ENCODE measurements around the gene KCNQ5. TPM values are rescaled to one million over a fixed set of nuclear protein-coding genes. Genes with fewer than 3 reads are reported as not detected.

The KCNQ5 gene
- total RNA-seq, 1 experiment from 2014 or later = 0.07 TPM

GRCh38 chr6:73042892-73043291, 421.0 kb downstream of the KCNQ5 start:
- H3T11ph ChIP-seq (ENCODE audit: low read length) = no peak overlapping the region
- no peak overlapping the region for H4K8ac ChIP-seq (replicated peaks; ENCODE audit: insufficient read length, low read depth, low read length)
- no peak overlapping the region for H3K4me2 ChIP-seq (ENCODE audit: insufficient read depth, insufficient read length, low read length)
- H3K27ac ChIP-seq (ENCODE audit: insufficient read length, low read depth, low read length) = no peak overlapping the region
- no peaks in the 10 kb centered on the region for H3K79me1 ChIP-seq (ENCODE audit: insufficient read depth, low read depth, low read length, poor library complexity, severe bottlenecking)
- no peak overlapping the region for H2AK5ac ChIP-seq (ENCODE audit: insufficient read length, low read length)
- DNase-seq = no peak
- Mint-ChIP-seq H3K4me1 (no peaks in the 10 kb centered on the region), H3K9me3 (peaks cover 0 to 8% of the 10 kb centered on the region in 2 experiments; a peak in 1 of 5 replicates), H3K36me3 (ENCODE audit: insufficient read depth in 1 of 3, low read depth in 3 of 3) (0 out of 7 replicates have a peak, but pooled peaks cover 0 to 6% (median 0%) of the 10 kb centered on the region in 3 experiments), H3K27ac (no peak overlapping the region), H3K27me3 (ENCODE audit: low read depth) (no peaks in the 10 kb centered on the region), H3K4me3 (no peak overlapping the region)
- no peak overlapping the region for H3K23ac ChIP-seq (ENCODE audit: insufficient read length, low read depth, low read length)
- WGBS (ENCODE audit: extremely low coverage, insufficient read length, low lambda C conversion rate) = no CpG with 5 or more reads among the region's 1 CpG
- H3K14ac ChIP-seq (ENCODE audit: insufficient read depth, low read length) = no peak overlapping the region
- H3K4me1 ChIP-seq (ENCODE audit: insufficient read depth, low read length) = no peaks in the 10 kb centered on the region
- no peak overlapping the region for H4K91ac ChIP-seq (ENCODE audit: insufficient read length, low read depth, low read length)
- no peak overlapping the region for H2BK20ac ChIP-seq (ENCODE audit: low read depth, low read length, poor library complexity, severe bottlenecking)
- H4K5ac ChIP-seq (ENCODE audit: insufficient read length, low read depth, low read length) = no peak overlapping the region
- H3K18ac ChIP-seq (ENCODE audit: insufficient read length, low read depth, low read length) = no peak overlapping the region
- no peaks in the 10 kb centered on the region for H3K79me2 ChIP-seq (ENCODE audit: insufficient read depth, low read length)
- no peaks in the 10 kb centered on the region for H3K9me3 ChIP-seq (ENCODE audit: control insufficient read depth, low read depth, low read length)
- no peak for TF ChIP-seq CTCF (conservative IDR thresholded peaks at IDR 0.05)
- no peak overlapping the region for H2BK12ac ChIP-seq (ENCODE audit: insufficient read length, low read depth, low read length)
- H2BK5ac ChIP-seq (ENCODE audit: insufficient read length, low read length) = no peak overlapping the region
- no peak overlapping the region for H3K56ac ChIP-seq (ENCODE audit: insufficient read length, low read depth, low read length)
- H2BK120ac ChIP-seq (ENCODE audit: low read depth, low read length, poor library complexity, severe bottlenecking) = no peak overlapping the region
- H4K20me1 ChIP-seq (ENCODE audit: control insufficient read depth, insufficient read depth, insufficient read length) = no peaks in the 10 kb centered on the region
- H3K4ac ChIP-seq (ENCODE audit: low read depth, low read length) = no peak overlapping the region
- no peak overlapping the region for H2BK15ac ChIP-seq (ENCODE audit: low read depth, low read length)
- no peak overlapping the region for H3K9ac ChIP-seq (ENCODE audit: extremely low read depth, insufficient read length, low read length)
- H3K27me3 ChIP-seq (ENCODE audit: insufficient read depth, low read length) = no peaks in the 10 kb centered on the region
- H3K23me2 ChIP-seq (ENCODE audit: insufficient read length, low read depth, low read length, poor library complexity, severe bottlenecking) = no peaks in the 10 kb centered on the region
- H2AFZ ChIP-seq (ENCODE audit: low read length) = no peak overlapping the region

All from H9 (cell line).